Esophagus squamous epithelium (tissue), 5 donors: ENCODE results near the gene PLK1. TPM values are rescaled to one million over a fixed set of nuclear protein-coding genes. Genes with fewer than 3 reads are reported as not detected.

Experiments
- DNase-seq: peaks from one replicate; lab custom pipeline; 2025; lab: John Stamatoyannopoulos, UW
- H3K27ac ChIP-seq, 4 donors: fragments of 200-600 bp; sonication (generic); one replicate each; pipeline ENCODE4 v1.5.1; 2016 to 2019; ENCODE audit warnings: mild to moderate bottlenecking in 1 of 4
- H3K27me3 ChIP-seq, 4 donors: fragments of 200-600 bp; sonication (generic); 1 replicate in 3 of 4; 2 replicates in 1 of 4; pipeline versions ENCODE4 v1.5.1 to v1.6.0; 2017 to 2021; ENCODE audit warnings: antibody characterized with exemption in 1 of 4
- H3K36me3 ChIP-seq, 3 donors: fragments of 200-600 bp; sonication (generic); one replicate each; pipeline ENCODE4 v1.5.1; 2016 to 2019
- H3K4me1 ChIP-seq, 3 donors: fragments of 200-600 bp; sonication (generic); one replicate each; pipeline ENCODE4 v1.5.1; 2017 to 2019
- H3K4me3 ChIP-seq, 4 donors: fragments of 200-600 bp; sonication (generic); 1 replicate in 3 of 4; 2 replicates in 1 of 4; pipeline ENCODE4 v1.5.1; 2016 to 2019; ENCODE audit warnings: mild to moderate bottlenecking in 2 of 4, moderate library complexity in 1 of 4
- H3K9me3 ChIP-seq, 3 donors: fragments of 200-600 bp; sonication (generic); one replicate each; pipeline ENCODE4 v1.5.1; 2016 to 2019
- POLR2A ChIP-seq, 4 donors: fragments of 450-650 bp; IDR thresholded peaks; one replicate each; pipeline ENCODE4 v1.6.1; 2017; ENCODE audit warnings: antibody characterized with exemption in 4 of 4, mild to moderate bottlenecking in 4 of 4, moderate library complexity in 3 of 4
- WGBS, 2 donors: methylation state at CpG; one replicate each; pipeline ENCODE4 v1.1.5; 2018; 5-methylcytosine and 5-hydroxymethylcytosine counted together
- intact Hi-C: fragments of 100-400 bp; cut with DNase I; formaldehyde crosslinking; loops from one replicate; pipeline ENCODE4 v1.15.0; 2022
- total RNA-seq, 4 donors: library from RNA; depleted of rRNA; stranded (reverse); fragments of >200 nt; gene quantifications; one replicate each; pipeline ENCODE4 v1.1.0, GENCODE V29; 2016
- TF ChIP-seq, protein P1 (sequence below), 6 experiments: fragments of 450-650 bp in 4 of 6; fragments of 200-600 bp in 2 of 6; sonication (generic) in 2 of 6; IDR thresholded peaks; one replicate each; pipeline ENCODE4 v1.5.1; 2016 to 2019; ENCODE audit warnings: antibody characterized with exemption in 6 of 6, mild to moderate bottlenecking in 4 of 6, moderate library complexity in 4 of 6
- donor health status: DM: yes; HTN: yes; CAD: no.

PLK1 gene
- total RNA-seq, 4 donors from 2014 or later, result 13.0 to 45.3 (median 17.7) TPM

DNA sequence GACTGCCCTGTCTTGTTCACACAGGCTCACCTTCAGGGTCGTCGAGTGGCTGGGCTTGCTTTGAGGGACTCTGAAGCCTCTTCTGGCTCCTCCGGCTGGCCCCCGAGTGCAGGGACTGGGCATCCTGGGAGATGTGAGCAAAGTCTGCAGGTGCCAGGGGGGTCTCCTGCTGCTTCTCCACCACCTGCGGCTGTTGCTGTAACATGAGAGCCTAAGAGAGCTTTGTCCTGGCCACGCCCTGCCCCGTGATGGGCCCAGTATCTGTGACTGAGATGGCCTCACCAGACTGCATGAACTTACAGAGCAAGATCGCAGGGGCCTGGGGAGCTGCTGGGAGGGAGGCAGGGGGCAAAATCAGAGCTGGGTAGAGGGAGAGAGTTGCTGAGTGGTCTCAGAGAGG lies 21.8 kb downstream of the PLK1 start:
- peaks cover 0 to 9% (median 0%) of the 10 kb centered on the region in 3 donors for H3K4me1 ChIP-seq
- no peak for DNase-seq
- intact Hi-C loops, result no loop called here
- WGBS, 2 donors, result 7 to 31% methylated on average over 2 to 3 of the region's 8 CpGs
- H3K4me3 ChIP-seq, result no peak overlapping the region
- no peak for TF ChIP-seq POLR2A (IDR thresholded peaks at IDR 0.05)
- TF ChIP-seq, protein P1, sequence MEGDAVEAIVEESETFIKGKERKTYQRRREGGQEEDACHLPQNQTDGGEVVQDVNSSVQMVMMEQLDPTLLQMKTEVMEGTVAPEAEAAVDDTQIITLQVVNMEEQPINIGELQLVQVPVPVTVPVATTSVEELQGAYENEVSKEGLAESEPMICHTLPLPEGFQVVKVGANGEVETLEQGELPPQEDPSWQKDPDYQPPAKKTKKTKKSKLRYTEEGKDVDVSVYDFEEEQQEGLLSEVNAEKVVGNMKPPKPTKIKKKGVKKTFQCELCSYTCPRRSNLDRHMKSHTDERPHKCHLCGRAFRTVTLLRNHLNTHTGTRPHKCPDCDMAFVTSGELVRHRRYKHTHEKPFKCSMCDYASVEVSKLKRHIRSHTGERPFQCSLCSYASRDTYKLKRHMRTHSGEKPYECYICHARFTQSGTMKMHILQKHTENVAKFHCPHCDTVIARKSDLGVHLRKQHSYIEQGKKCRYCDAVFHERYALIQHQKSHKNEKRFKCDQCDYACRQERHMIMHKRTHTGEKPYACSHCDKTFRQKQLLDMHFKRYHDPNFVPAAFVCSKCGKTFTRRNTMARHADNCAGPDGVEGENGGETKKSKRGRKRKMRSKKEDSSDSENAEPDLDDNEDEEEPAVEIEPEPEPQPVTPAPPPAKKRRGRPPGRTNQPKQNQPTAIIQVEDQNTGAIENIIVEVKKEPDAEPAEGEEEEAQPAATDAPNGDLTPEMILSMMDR (IDR thresholded peaks at IDR 0.05), result no peak
- H3K27me3 ChIP-seq, result peaks cover 0 to 16% (median 0%) of the 10 kb centered on the region in 4 donors
- H3K36me3 ChIP-seq, result no peaks in the 10 kb centered on the region
- H3K9me3 ChIP-seq, result peaks cover 0 to 4% (median 0%) of the 10 kb centered on the region in 3 donors
- no peak overlapping the region for H3K27ac ChIP-seq

DNA sequence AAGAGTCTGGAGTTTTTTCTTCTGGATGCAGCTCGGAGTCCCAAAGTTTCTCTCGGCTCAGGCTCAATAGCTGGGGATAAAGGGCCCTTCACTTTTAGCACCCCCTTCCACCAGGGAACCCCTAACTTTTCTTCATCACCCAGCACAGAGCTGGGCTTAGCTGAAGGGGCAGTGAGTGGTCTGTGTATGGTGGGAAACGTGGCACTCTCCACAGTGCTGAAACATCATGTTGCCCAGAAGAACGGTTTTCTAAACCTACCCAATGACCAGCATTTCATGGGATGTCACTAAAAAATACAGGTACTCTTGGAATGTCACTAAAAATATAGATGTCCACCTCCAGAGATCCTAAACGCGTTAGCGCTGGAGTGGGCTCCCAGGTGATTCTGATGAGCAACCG lies 22.4 kb downstream of the PLK1 start:
- Histone ChIP-seq H3K9me3 (peaks cover 0 to 4% (median 0%) of the 10 kb centered on the region in 3 donors), H3K36me3 (no peaks in the 10 kb centered on the region), H3K27ac (no peak overlapping the region), H3K27me3 (peaks cover 0 to 19% (median 0%) of the 10 kb centered on the region in 4 donors), H3K4me3 (no peak overlapping the region), H3K4me1 (peaks cover 0 to 9% (median 0%) of the 10 kb centered on the region in 3 donors)
- intact Hi-C loops, result no loop called here
- TF ChIP-seq, protein P1 (IDR thresholded peaks at IDR 0.05), result no peak
- TF ChIP-seq POLR2A (IDR thresholded peaks at IDR 0.05), result no peak
- 64 to 74% methylated on average over 6 of the region's 8 CpGs for WGBS, 2 donors
- DNase-seq, result no peak

DNA sequence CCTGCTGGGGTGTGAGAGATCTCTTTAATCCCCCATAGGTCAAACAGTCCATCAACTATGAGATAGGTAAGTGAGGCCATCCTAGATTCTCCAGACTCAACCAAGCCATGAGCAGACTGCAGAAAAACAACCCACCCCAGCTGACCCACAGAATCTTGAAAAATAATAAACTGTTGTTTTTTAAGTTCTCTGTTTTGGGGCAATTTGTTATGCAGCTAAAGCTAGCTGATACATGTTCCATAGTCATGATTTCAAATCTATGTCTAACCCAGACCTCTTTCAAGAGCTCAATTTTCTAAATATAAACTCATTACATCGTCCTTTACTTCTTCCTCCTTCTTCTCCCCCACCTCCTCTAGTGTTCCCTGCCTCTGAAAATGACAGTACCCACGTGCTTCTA lies 24.3 kb downstream of the PLK1 start:
- Histone ChIP-seq H3K36me3 (no peaks in the 10 kb centered on the region), H3K4me1 (peaks cover 0 to 9% (median 0%) of the 10 kb centered on the region in 3 donors), H3K9me3 (peaks cover 0 to 4% (median 0%) of the 10 kb centered on the region in 3 donors), H3K4me3 (no peak overlapping the region), H3K27me3 (peaks cover 0 to 23% (median 0%) of the 10 kb centered on the region in 4 donors), H3K27ac (no peak overlapping the region)
- DNase-seq, result no peak
- intact Hi-C loops, result no loop called here
- TF ChIP-seq POLR2A (IDR thresholded peaks at IDR 0.05), result no peak
- TF ChIP-seq, protein P1 (IDR thresholded peaks at IDR 0.05), result no peak
- 49 to 55% methylated on average over 2 of the region's 2 CpGs for WGBS, 2 donors

DNA sequence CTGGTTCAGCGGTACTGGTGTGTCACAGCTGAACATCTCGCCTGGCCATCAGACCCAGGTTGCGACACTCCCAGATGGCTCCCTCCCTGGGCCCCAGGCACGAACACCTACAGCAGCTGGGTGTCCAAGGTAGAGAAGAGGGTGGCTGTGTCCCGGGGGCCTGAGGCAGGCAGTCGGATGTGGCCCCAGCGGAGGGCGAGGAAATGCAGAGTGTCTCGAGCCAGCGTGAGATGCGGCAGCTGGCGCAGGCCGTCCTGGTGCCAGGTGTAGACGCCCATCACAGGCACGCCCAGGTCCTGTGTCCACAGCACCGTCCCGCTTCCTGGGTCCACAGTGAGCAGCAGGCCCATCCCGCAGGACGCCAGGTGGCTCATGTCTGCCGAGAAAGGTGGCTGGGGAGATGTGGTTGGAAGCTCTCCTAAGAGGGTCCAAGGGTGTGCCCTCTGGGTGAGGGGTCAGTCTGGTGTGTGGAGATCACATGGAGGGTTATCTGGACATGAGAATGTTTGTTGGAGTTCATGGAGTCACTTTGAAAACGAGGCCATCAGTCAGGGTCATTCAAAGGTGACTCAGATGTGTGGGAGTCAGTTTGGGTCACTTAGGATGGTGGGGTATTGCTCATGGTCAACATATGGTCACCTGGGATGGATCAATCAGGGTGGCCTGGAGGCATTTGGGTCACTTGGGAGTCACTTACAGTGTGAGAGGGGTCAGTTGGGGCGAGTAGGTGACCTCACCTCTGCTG lies 26.3 kb downstream of the PLK1 start:
- TF ChIP-seq, protein P1 (IDR thresholded peaks at IDR 0.05), result no peak
- no peak for TF ChIP-seq POLR2A (IDR thresholded peaks at IDR 0.05)
- H3K4me3 ChIP-seq, result no peak overlapping the region
- DNase-seq, result no peak
- peaks cover 0 to 12% (median 10%) of the 10 kb centered on the region in 3 donors for H3K9me3 ChIP-seq
- no peaks in the 10 kb centered on the region for H3K4me1 ChIP-seq
- WGBS, 2 donors, result 20 to 73% methylated on average over 1 to 11 of the region's 22 CpGs
- peaks cover 0 to 23% (median 0%) of the 10 kb centered on the region in 4 donors for H3K27me3 ChIP-seq
- H3K27ac ChIP-seq, result no peak overlapping the region
- no peaks in the 10 kb centered on the region for H3K36me3 ChIP-seq
- intact Hi-C loops, result no loop called here

DNA sequence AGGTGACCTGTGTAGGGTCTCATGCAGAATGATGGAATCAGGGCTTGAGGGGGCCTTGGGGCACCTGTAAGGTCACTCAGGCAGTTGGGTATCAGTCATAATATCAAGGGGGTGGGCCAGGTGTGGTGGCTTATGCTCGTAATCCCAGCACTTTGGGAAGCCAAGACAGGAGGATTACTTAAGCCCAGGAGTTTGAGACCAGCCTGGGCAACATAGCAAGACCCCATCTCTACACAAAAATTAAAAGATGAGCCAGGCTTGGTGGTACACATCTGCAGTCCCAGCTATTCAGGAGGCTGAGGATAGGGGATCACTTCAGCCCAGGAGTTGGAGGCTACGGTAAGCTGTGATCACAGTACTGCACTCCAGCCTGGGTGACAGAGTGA lies 26.8 kb downstream of the PLK1 start:
- peaks cover 0 to 20% (median 0%) of the 10 kb centered on the region in 4 donors for H3K27me3 ChIP-seq
- no peaks in the 10 kb centered on the region for H3K4me1 ChIP-seq
- intact Hi-C loops, result no loop called here
- TF ChIP-seq POLR2A (IDR thresholded peaks at IDR 0.05), result no peak
- TF ChIP-seq, protein P1 (IDR thresholded peaks at IDR 0.05), result no peak
- no peak overlapping the region for H3K4me3 ChIP-seq
- no peak overlapping the region for H3K27ac ChIP-seq
- H3K9me3 ChIP-seq, result peaks cover 0 to 16% (median 12%) of the 10 kb centered on the region in 3 donors
- 76 to 94% methylated on average over 2 of the region's 2 CpGs for WGBS, 2 donors
- H3K36me3 ChIP-seq, result no peaks in the 10 kb centered on the region
- no peak for DNase-seq
